RWPE1 (cell line): ENCODE data around the gene SLC13A2.
"Not testable (repeated sequence)": the region's sequence is repeated elsewhere in the genome, so short reads cannot be mapped to it uniquely, and the experiment has no call there.

Experiments
- CTCF ChIA-PET: fragments of 350-600 bp; sonication (Branson Sonifier 250); formaldehyde crosslinking; extraction: SDS; loops from one replicate; lab custom pipeline; 2021; lab: Yijun Ruan, JAX
- POLR2A ChIA-PET: fragments of 400-600 bp; formaldehyde crosslinking; extraction: SDS; loops from one replicate; lab custom pipeline; 2020; ENCODE audit warnings: antibody characterized with exemption; ENCODE audit not compliant: low non-redundant PET; lab: Yijun Ruan, JAX
- DNase-seq: peaks from one replicate; pipeline ENCODE4 v3.0.0; 2012; ENCODE audit warnings: low spot score
- H3K27ac ChIP-seq: fragments of 450-650 bp; 2 replicates; pipeline ENCODE4 v1.5.1; 2017
- CTCF ChIP-seq: fragments of 450-650 bp; conservative IDR thresholded peaks from 2 replicates; pipeline ENCODE4 v1.5.1; 2017; ENCODE audit warnings: low read depth, mild to moderate bottlenecking

The SLC13A2 gene

DNA sequence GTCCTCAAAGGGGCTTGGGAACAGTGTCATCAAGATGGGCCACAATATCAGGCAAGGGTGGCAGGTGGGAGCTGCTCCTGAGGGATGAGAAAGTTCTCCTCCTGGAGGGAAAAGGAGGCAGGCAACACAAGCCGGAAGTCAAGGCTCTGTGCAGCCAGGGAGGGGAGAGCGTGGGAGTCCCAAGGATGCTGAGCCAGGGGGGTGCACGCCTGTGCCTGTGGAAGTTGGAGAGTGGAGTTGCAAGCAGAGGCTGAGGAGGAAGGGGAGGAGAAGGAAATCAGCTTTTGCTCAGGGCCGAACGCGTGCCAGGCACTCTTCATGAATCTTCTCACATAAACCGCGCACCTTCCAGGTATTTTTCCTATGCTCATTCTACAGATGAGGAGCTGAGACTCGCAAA is 7.4 kb upstream of the SLC13A2 start:
- CTCF ChIA-PET, result interaction anchor here (1.0 kb wide), 1 partner anchor 81 kb away, joined by 4 read pairs; no protein-coding TSS in a partner anchor
- POLR2A ChIA-PET, result no interaction called here
- no peak overlapping the region for H3K27ac ChIP-seq
- no peak for TF ChIP-seq CTCF
- DNase-seq, result no peak

DNA sequence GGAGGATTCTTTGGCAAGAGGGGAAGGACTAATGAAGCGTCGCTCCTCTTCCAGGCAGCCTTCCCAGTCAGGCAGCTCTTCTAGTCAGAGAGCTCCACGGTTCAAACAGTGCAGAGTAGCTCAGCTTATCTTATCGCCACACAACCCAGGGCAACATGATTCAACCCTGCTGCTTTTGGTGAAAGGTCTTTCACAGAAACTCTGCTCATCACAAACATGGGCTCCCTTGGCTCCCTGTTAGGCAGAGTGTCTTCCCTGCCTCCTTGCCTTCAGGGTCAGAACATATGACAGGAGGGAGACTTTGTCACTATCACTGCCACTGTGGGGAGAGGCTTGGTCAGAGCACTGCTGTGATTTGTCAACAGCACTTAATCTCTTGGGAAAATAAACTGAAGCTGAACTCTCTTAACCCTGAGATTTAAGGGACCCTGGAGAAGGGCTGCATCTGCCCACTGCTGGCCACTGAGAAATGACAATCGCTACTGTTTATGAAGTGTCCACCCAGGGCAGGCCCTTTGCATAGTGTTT is 6.9 kb upstream of the SLC13A2 start:
- H3K27ac ChIP-seq, result no peak overlapping the region
- TF ChIP-seq CTCF, result no peak
- ChIA-PET CTCF (interaction anchor here (0.5 kb wide), 1 partner anchor 140 kb away, joined by 5 read pairs; no protein-coding TSS in a partner anchor), POLR2A (no interaction called here)
- no peak for DNase-seq

DNA sequence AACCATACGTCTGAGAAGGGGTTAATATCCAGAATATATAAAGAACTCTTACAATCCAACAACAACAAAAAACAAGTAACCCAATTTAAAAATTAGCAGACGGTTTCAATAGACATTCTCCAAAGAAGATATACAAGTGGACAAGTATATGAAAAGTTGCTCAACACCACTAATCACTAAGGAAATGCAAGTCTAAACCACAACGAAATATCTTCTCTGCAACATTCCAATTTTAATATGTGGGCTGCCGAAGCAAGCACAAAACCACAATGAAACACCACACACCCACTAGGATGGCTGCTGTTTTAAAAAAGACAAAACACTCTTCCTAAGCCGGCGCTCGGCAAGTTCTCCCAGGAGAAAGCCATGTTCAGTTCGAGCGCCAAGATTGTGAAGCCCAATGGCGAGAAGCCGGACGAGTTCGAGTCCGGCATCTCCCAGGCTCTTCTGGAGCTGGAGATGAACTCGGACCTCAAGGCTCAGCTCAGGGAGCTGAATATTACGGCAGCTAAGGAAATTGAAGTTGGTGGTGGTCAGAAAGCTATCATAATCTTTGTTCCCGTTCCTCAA is 5.9 kb upstream of the SLC13A2 start:
- DNase-seq, result no peak
- ChIA-PET POLR2A (no interaction called here), CTCF (interaction anchor here (0.6 to 0.7 kb wide), 2 partner anchors 51 to 70 kb away, joined by 3 read pairs; no protein-coding TSS in a partner anchor)
- H3K27ac ChIP-seq, result no peak overlapping the region
- TF ChIP-seq CTCF, result no peak

DNA sequence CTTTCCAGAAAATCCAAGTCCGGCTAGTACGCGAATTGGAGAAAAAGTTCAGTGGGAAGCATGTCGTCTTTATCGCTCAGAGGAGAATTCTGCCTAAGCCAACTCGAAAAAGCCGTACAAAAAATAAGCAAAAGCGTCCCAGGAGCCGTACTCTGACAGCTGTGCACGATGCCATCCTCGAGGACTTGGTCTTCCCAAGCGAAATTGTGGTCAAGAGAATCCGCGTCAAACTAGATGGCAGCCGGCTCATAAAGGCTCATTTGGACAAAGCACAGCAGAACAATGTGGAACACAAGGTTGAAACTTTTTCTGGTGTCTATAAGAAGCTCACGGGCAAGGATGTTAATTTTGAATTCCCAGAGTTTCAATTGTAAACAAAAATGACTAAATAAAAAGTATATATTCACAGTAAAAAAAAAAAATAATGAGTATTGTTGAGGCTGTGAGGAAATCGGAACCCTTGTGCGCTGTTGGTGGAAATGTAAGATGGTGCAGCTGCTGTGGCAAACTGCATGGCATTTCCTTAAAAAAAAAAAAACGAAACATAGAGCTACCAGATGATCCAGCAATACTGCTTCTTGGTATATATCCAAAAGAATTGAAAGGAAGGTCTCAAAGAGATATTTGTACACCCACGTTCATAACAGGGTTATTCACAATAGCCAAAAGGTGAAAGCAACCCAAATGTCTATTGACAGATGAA is 5.3 kb upstream of the SLC13A2 start:
- POLR2A ChIA-PET, DNase-seq, H3K27ac ChIP-seq: not testable (repeated sequence)
- CTCF ChIA-PET, result interaction anchor here (0.6 kb wide), 2 partner anchors 51 to 69 kb away, joined by 3 read pairs; no protein-coding TSS in a partner anchor

- CTCF ChIA-PET, result no interaction called here
- no peak overlapping the region for H3K27ac ChIP-seq
- no peak for DNase-seq
- POLR2A ChIA-PET, result no interaction called here
- TF ChIP-seq CTCF, result no peak
Measured at GRCh38 chr17:28468781-28469180, 4.7 kb upstream of the SLC13A2 start.

- no peak for TF ChIP-seq CTCF
- DNase-seq, result no peak
- POLR2A ChIA-PET, result no interaction called here
- H3K27ac ChIP-seq, result no peak overlapping the region
- CTCF ChIA-PET, result no interaction called here
Measured at GRCh38 chr17:28469376-28469775, 4.1 kb upstream of the SLC13A2 start.

GRCh38 chr17:28470266-28470913 is 3.1 kb upstream of the SLC13A2 start:
- ChIA-PET POLR2A (no interaction called here), CTCF (no interaction called here)

More at GRCh38 chr17:28470266-28470913, 3.1 kb upstream of the SLC13A2 start:
- TF ChIP-seq CTCF, result no peak
- DNase-seq, result no peak
- H3K27ac ChIP-seq, result no peak overlapping the region
